Measurements from ENCODE around the gene IFIT1.

The IFIT1 gene

DNA sequence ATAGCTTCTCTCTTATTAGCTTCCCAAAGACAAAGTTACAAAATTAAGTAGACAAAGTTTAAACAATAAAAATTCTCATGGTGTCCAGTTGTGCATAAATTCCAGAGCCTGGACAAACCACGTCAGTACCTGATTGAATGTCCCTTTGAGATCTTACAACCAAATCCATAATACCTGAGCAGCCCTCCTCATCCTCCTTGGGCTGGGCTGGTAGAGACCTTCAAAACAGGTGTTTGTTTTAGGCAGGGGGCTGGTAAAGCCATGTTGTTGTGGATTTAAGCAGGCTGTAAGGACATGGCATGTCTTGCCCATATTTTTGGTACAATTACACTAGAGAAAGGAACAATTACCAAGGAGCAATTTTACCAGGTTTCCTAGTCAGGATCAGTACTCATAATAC is 24.0 kb downstream of the IFIT1 start:
- H3K9ac ChIP-seq (ENCODE audit: low read depth, low read length): no peak overlapping the region
- peaks cover 18% of the 10 kb centered on the region for H3K4me1 ChIP-seq (ENCODE audit: control insufficient read depth, insufficient read depth, low read length)
- no peak overlapping the region for H3K4me3 ChIP-seq (ENCODE audit: low read depth, low read length)
- peaks cover 27% of the 10 kb centered on the region for H3K27me3 ChIP-seq (ENCODE audit: control insufficient read depth, insufficient read depth, low read length)
- H3K27ac ChIP-seq (ENCODE audit: low read depth, low read length): no peak overlapping the region
- H3K36me3 ChIP-seq (ENCODE audit: control insufficient read depth, insufficient read depth, low read length): no peaks in the 10 kb centered on the region
- no peaks in the 10 kb centered on the region for H3K9me3 ChIP-seq (ENCODE audit: control insufficient read depth, insufficient read depth, low read length)

DNA sequence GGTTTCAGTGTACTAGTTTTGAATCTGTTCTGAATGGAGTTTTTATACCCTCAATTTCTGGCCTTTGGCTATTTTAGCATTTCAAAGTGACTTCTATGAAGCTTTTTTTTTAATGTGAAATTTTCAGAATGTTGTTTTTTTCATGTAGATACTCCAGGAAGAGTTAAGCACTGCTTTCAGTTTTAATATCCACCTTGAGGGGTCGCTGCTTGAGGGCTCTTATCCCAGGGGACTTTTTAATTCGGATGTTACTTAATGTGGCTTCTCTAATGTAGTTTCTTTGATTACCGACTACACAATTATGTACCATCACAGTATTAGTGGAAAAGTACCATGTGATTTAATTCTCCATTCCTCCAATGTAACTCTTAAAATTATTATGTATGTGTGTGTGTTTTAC is 27.1 kb downstream of the IFIT1 start:
- Histone ChIP-seq H3K36me3 (ENCODE audit: control insufficient read depth, insufficient read depth, low read length) (no peaks in the 10 kb centered on the region), H3K27me3 (ENCODE audit: control insufficient read depth, insufficient read depth, low read length) (peaks cover 20% of the 10 kb centered on the region), H3K4me1 (ENCODE audit: control insufficient read depth, insufficient read depth, low read length) (peaks cover 16% of the 10 kb centered on the region), H3K4me3 (ENCODE audit: low read depth, low read length) (no peak overlapping the region), H3K9ac (ENCODE audit: low read depth, low read length) (no peak overlapping the region), H3K27ac (ENCODE audit: low read depth, low read length) (no peak overlapping the region), H3K9me3 (ENCODE audit: control insufficient read depth, insufficient read depth, low read length) (no peaks in the 10 kb centered on the region)

DNA sequence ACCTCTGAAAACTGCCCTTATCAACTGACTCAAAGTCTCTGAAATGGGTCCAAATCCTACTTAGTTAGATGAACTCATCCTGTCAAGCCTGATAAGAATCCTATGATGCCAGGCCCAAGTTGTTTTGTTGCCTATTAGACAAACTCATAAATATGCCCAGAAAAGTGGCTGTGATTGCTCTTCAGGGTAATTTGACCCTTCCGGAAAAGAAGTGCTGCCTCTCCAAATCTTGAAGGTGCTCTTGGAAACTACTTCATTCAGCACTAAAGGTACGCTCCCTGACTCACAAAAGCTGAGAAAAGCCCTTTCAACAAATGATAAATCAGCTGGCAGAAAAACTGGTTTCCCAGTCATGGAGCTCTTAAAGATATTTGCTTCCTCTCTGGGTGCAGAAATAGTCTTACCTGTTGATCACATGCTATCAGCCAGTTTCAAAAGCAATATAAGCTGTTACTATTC is 28.6 kb downstream of the IFIT1 start:
- Histone ChIP-seq H3K9ac (ENCODE audit: low read depth, low read length) (no peak overlapping the region), H3K36me3 (ENCODE audit: control insufficient read depth, insufficient read depth, low read length) (no peaks in the 10 kb centered on the region), H3K27me3 (ENCODE audit: control insufficient read depth, insufficient read depth, low read length) (peaks cover 6% of the 10 kb centered on the region), H3K4me3 (ENCODE audit: low read depth, low read length) (no peak overlapping the region), H3K4me1 (ENCODE audit: control insufficient read depth, insufficient read depth, low read length) (peaks cover 16% of the 10 kb centered on the region), H3K9me3 (ENCODE audit: control insufficient read depth, insufficient read depth, low read length) (no peaks in the 10 kb centered on the region), H3K27ac (ENCODE audit: low read depth, low read length) (no peak overlapping the region)

DNA sequence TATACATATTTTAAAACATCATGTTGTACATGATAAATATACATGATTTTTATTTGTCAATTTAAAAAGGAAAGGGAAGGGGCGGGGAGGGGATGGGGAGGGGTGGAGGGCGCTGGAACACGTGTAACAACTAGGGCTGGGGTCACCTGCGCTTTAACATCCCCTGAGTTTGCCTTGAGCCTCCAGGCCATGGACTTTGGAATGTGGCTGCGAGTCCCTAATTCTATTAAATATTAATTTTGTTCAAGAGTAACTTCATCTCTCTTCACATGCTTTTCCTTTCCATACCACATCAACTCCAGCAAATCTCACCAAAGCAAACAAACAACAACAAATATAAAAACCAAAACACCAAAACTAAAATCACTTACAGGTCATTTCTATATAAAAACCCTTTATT is 32.6 kb downstream of the IFIT1 start:
- Histone ChIP-seq H3K9ac (ENCODE audit: low read depth, low read length) (no peak overlapping the region), H3K4me1 (ENCODE audit: control insufficient read depth, insufficient read depth, low read length) (peaks cover 16% of the 10 kb centered on the region), H3K4me3 (ENCODE audit: low read depth, low read length) (no peak overlapping the region), H3K27me3 (ENCODE audit: control insufficient read depth, insufficient read depth, low read length) (no peaks in the 10 kb centered on the region), H3K9me3 (ENCODE audit: control insufficient read depth, insufficient read depth, low read length) (no peaks in the 10 kb centered on the region), H3K36me3 (ENCODE audit: control insufficient read depth, insufficient read depth, low read length) (no peaks in the 10 kb centered on the region), H3K27ac (ENCODE audit: low read depth, low read length) (no peak overlapping the region)

DNA sequence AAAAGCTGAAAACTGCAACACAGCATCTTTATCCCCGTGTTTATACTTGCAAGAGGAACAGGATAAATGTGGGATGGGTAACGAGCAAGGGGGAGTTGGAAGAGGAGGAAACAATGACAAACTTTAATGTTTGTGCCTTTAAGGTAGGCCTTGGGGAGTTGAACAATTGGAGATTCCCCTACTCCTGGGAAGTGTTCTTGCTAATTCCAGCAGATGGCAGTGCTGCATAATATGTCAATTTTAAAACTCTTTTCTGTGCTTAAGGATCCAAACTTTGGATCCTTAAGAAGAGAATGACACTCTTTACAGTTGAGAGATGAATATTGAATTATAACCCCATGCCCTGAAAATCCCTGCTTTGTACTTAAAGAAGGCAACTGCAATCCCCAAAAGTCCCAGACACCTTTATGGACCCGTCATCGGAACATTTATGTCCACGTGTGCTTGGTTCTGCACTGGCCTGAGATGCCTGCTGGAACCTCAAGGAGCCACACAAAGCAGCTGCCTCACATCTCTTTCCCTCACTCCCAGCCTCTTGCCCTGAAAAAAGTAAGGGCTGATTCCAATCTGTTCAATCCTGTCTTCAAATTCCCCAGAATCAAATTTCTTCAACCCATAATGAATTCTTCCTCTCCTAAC is 33.9 kb downstream of the IFIT1 start:
- Histone ChIP-seq H3K9ac (ENCODE audit: low read depth, low read length) (no peak overlapping the region), H3K36me3 (ENCODE audit: control insufficient read depth, insufficient read depth, low read length) (no peaks in the 10 kb centered on the region), H3K4me1 (ENCODE audit: control insufficient read depth, insufficient read depth, low read length) (peaks cover 16% of the 10 kb centered on the region), H3K27ac (ENCODE audit: low read depth, low read length) (no peak overlapping the region), H3K4me3 (ENCODE audit: low read depth, low read length) (no peak overlapping the region), H3K27me3 (ENCODE audit: control insufficient read depth, insufficient read depth, low read length) (no peaks in the 10 kb centered on the region), H3K9me3 (ENCODE audit: control insufficient read depth, insufficient read depth, low read length) (no peaks in the 10 kb centered on the region)

DNA sequence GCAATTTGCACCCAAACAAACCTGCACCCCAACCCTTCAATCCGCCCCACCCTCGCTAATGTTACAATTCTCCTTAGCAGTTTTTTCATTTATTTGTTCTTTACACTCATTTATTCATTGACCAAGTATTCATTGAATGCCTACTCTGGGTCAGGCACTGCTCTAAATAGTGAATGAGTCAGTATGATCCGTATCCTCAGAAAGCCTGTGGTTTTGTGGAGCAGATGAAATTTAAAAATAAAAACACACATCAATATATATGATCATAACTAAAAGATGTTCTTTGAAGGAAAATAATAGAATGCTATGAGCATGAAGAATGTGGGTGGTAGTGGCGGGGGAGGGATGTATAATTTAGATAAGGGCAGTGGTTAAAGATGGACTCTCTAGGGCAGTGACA is 35.2 kb downstream of the IFIT1 start:
- Histone ChIP-seq H3K36me3 (ENCODE audit: control insufficient read depth, insufficient read depth, low read length) (no peaks in the 10 kb centered on the region), H3K4me1 (ENCODE audit: control insufficient read depth, insufficient read depth, low read length) (peaks cover 16% of the 10 kb centered on the region), H3K4me3 (ENCODE audit: low read depth, low read length) (no peak overlapping the region), H3K9me3 (ENCODE audit: control insufficient read depth, insufficient read depth, low read length) (no peaks in the 10 kb centered on the region), H3K27ac (ENCODE audit: low read depth, low read length) (no peak overlapping the region), H3K27me3 (ENCODE audit: control insufficient read depth, insufficient read depth, low read length) (no peaks in the 10 kb centered on the region), H3K9ac (ENCODE audit: low read depth, low read length) (no peak overlapping the region)

DNA sequence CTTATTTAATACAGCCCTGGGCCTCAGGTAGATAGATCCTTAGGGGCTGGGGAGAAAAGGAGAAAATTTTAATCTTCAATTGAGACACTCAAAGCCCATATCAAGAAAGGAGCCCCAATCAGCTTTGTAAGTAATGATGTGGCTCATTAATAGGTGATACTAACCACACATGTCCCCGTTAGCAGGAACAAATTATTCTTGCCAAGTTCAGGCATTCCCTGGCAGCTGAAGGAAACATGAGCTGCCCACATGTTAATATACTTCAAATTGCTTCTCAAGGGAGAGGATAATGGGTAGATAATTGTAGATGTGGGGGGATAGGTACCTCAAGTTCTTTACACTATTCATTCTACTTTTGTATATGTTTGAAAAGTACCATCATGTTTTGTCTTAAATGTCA is 36.5 kb downstream of the IFIT1 start:
- Histone ChIP-seq H3K9me3 (ENCODE audit: control insufficient read depth, insufficient read depth, low read length) (no peaks in the 10 kb centered on the region), H3K4me1 (ENCODE audit: control insufficient read depth, insufficient read depth, low read length) (peaks cover 16% of the 10 kb centered on the region), H3K27ac (ENCODE audit: low read depth, low read length) (no peak overlapping the region), H3K4me3 (ENCODE audit: low read depth, low read length) (no peak overlapping the region), H3K9ac (ENCODE audit: low read depth, low read length) (no peak overlapping the region), H3K36me3 (ENCODE audit: control insufficient read depth, insufficient read depth, low read length) (no peaks in the 10 kb centered on the region), H3K27me3 (ENCODE audit: control insufficient read depth, insufficient read depth, low read length) (no peaks in the 10 kb centered on the region)

DNA sequence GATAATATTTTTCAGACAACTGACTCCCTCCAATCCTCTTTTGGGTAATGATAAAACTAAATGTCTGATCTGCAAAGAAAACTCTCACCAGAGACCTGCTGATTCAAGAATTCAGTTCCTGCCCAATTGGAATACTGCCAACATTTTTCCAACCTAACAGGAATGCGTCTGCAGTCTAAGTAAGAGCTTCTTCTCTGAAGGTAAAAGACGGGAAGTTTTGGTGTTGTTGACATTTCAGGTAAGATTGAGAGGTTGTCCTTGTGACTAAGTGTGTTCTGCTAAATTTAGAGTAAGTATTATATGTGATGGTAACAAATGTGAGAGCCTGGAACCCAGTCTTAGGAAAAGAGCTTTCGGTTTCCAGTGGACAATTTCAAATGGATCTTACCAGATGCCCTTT is 39.6 kb downstream of the IFIT1 start:
- H3K4me3 ChIP-seq (ENCODE audit: low read depth, low read length): no peak overlapping the region
- no peaks in the 10 kb centered on the region for H3K27me3 ChIP-seq (ENCODE audit: control insufficient read depth, insufficient read depth, low read length)
- H3K9ac ChIP-seq (ENCODE audit: low read depth, low read length): no peak overlapping the region
- H3K27ac ChIP-seq (ENCODE audit: low read depth, low read length): no peak overlapping the region
- H3K9me3 ChIP-seq (ENCODE audit: control insufficient read depth, insufficient read depth, low read length): no peaks in the 10 kb centered on the region
- H3K36me3 ChIP-seq (ENCODE audit: control insufficient read depth, insufficient read depth, low read length): no peaks in the 10 kb centered on the region
- peaks cover 16% of the 10 kb centered on the region for H3K4me1 ChIP-seq (ENCODE audit: control insufficient read depth, insufficient read depth, low read length)

DNA sequence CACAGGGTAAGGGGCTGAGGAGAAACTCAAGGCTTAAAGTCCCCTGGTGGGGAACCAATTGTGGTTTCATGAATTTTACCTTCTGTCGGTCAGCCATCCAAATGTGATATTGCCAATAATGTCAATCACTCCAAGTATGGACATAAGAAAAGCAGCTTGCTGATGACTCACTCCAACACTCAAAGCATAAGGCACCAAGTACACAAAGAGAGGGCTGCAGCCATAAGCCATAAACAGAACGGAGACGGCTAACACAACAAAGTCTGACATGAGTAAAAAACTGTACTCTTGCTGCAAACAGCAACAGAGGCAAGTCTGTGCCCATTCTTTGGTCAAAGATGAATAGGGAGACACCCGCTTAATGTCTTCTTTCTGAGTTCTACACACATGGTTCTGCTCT is 46.1 kb downstream of the IFIT1 start:
- no peaks in the 10 kb centered on the region for H3K36me3 ChIP-seq (ENCODE audit: control insufficient read depth, insufficient read depth, low read length)
- H3K27me3 ChIP-seq (ENCODE audit: control insufficient read depth, insufficient read depth, low read length): no peaks in the 10 kb centered on the region

DNA sequence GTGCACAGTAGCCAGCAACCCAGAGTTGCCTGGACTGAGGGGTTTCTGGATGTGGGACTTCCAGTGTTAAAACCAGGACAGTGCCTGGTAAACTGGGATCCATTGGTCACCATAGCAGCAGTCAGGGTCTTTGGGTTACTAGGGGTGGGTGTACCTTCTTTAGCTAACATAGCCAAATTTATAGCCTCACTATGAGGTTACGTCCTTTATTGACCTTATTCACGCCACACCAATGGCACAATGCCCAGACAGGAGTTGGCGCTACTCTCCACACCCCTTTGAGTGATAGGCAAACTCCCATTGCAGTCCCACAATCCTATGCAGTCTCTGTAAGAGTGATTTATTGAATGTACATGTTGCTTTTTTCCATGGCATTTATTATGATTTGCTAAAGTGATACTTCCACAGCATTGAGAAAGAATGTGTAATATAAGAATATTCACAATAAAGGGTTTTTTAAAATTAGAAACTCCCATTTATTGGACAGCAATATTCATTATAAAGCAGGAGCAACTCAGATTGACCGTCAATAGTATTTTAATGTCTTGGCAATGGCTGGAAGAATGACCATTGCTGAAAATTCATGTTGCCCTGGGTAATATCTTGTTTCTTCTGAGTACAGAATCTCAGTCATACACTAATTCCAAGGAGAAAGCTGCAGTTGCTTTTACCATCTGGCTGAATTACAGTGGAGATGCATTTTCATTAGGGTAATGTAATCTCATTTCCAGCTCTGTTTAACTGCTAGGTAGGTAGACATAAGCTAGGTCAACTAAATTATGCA is 48.0 kb downstream of the IFIT1 start:
- Histone ChIP-seq H3K27me3 (ENCODE audit: control insufficient read depth, insufficient read depth, low read length) (no peaks in the 10 kb centered on the region), H3K4me1 (ENCODE audit: control insufficient read depth, insufficient read depth, low read length) (no peaks in the 10 kb centered on the region), H3K36me3 (ENCODE audit: control insufficient read depth, insufficient read depth, low read length) (no peaks in the 10 kb centered on the region), H3K4me3 (ENCODE audit: low read depth, low read length) (no peak overlapping the region), H3K9me3 (ENCODE audit: control insufficient read depth, insufficient read depth, low read length) (no peaks in the 10 kb centered on the region), H3K27ac (ENCODE audit: low read depth, low read length) (no peak overlapping the region), H3K9ac (ENCODE audit: low read depth, low read length) (no peak overlapping the region)

More for the DNA sequence above, 46.1 kb downstream of the IFIT1 start:
- no peak overlapping the region for H3K9ac ChIP-seq (ENCODE audit: low read depth, low read length)
- H3K9me3 ChIP-seq (ENCODE audit: control insufficient read depth, insufficient read depth, low read length): no peaks in the 10 kb centered on the region
- no peak overlapping the region for H3K4me3 ChIP-seq (ENCODE audit: low read depth, low read length)
- no peaks in the 10 kb centered on the region for H3K4me1 ChIP-seq (ENCODE audit: control insufficient read depth, insufficient read depth, low read length)
- H3K27ac ChIP-seq (ENCODE audit: low read depth, low read length): no peak overlapping the region

DNA sequence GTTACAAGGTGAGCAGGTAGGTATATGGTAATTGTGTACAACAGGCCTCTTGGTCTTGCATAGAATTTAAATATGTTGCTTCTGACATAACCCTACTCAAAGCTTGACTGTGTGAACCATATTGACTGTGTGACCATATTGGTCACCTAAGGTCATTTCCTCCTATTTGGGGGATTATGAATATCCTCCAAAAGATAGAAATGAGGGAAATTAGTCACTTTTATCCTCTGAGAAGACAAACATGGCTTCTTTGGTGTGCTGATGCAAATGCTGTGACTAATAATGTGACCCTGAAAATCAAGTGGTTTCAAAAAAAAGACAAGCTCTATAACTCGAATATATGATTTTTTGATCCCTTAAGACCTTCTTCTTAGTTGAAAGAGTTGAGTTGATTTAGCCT is 49.9 kb downstream of the IFIT1 start:
- Histone ChIP-seq H3K27ac (ENCODE audit: low read depth, low read length) (no peak overlapping the region), H3K9me3 (ENCODE audit: control insufficient read depth, insufficient read depth, low read length) (no peaks in the 10 kb centered on the region), H3K36me3 (ENCODE audit: control insufficient read depth, insufficient read depth, low read length) (no peaks in the 10 kb centered on the region), H3K4me1 (ENCODE audit: control insufficient read depth, insufficient read depth, low read length) (no peaks in the 10 kb centered on the region), H3K27me3 (ENCODE audit: control insufficient read depth, insufficient read depth, low read length) (no peaks in the 10 kb centered on the region), H3K4me3 (ENCODE audit: low read depth, low read length) (no peak overlapping the region), H3K9ac (ENCODE audit: low read depth, low read length) (no peak overlapping the region)

All from HUES48 (cell line).